ENCODE measurements around the gene CXCL9. TPM values are rescaled to one million over a fixed set of nuclear protein-coding genes. Genes with fewer than 3 reads are reported as not detected.
"Not testable (repeated sequence)": the region's sequence is repeated elsewhere in the genome, so short reads cannot be mapped to it uniquely, and the experiment has no call there.

The CXCL9 gene
- total RNA-seq, 1 donor from 2014 or later: not detected

DNA sequence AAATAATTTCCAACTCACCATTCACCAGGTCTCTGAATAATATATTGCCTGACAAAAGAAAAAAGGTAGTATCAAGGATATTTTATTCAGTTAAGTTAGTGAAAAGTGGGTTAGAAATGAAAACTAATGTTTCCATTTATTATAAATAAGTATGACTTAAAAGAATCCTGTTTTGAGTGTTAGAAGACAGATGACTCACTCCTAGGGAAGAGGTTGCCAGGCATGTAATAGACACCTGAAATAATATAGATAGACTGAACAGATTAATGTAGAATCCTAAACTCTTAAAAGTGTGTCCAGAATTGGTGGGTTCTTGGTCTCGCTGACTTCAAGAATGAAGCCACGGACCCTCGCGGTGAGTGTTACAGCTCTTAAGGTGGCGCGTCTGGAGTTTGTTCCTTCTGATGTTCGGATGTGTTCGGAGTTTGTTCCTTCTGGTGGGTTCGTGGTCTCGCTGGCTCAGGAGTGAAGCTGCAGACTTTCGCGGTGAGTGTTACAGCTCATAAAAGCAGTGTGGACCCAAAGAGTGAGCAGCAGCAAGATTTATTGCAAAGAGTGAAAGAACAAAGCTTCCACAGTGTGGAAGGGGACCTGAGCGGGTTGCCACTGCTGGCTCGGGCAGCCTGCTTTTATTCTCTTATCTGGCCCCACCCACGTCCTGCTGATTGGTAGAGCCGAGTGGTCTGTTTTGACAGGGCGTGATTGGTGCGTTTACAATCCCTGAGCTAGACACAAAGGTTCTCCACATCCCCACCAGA is 35.1 kb upstream of the CXCL9 start:
- not testable (repeated sequence) for DNase-seq (ENCODE audit: low spot score); H3K4me1 Mint-ChIP-seq (ENCODE audit: unreplicated experiment); H3K4me3 Mint-ChIP-seq (ENCODE audit: unreplicated experiment); H3K36me3 Mint-ChIP-seq (ENCODE audit: low read depth, unreplicated experiment); H3K9me3 Mint-ChIP-seq (ENCODE audit: unreplicated experiment); H3K27me3 Mint-ChIP-seq (ENCODE audit: unreplicated experiment); H3K27ac Mint-ChIP-seq (ENCODE audit: unreplicated experiment)

DNA sequence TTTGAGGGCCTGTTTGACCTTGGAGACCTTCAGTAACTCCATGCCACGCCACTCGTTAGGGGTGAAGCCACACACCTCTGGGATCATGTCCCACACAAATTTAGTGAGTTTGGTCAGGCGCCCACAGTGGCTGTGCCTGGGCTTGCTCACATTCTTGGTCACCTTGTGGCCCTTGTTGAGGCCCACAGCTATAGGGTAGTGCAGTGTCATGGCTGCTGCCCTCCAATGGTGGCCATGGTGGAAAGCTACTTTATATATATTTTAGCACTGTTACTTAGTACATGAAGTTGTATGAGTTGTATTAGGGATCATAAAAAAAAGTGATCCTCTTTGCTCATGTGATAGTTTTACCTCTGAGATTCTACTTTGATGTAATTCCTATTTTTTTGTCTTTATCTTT is 29.5 kb upstream of the CXCL9 start:
- TF ChIP-seq, protein P1, sequence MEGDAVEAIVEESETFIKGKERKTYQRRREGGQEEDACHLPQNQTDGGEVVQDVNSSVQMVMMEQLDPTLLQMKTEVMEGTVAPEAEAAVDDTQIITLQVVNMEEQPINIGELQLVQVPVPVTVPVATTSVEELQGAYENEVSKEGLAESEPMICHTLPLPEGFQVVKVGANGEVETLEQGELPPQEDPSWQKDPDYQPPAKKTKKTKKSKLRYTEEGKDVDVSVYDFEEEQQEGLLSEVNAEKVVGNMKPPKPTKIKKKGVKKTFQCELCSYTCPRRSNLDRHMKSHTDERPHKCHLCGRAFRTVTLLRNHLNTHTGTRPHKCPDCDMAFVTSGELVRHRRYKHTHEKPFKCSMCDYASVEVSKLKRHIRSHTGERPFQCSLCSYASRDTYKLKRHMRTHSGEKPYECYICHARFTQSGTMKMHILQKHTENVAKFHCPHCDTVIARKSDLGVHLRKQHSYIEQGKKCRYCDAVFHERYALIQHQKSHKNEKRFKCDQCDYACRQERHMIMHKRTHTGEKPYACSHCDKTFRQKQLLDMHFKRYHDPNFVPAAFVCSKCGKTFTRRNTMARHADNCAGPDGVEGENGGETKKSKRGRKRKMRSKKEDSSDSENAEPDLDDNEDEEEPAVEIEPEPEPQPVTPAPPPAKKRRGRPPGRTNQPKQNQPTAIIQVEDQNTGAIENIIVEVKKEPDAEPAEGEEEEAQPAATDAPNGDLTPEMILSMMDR (IDR thresholded peaks at IDR 0.05; ENCODE audit: unreplicated experiment): no peak
- no peak overlapping the region for H3K27ac Mint-ChIP-seq (ENCODE audit: unreplicated experiment)
- H3K4me1 Mint-ChIP-seq (ENCODE audit: unreplicated experiment): peaks cover 4% of the 10 kb centered on the region
- H3K4me3 Mint-ChIP-seq (ENCODE audit: unreplicated experiment): no peak overlapping the region
- no peak for DNase-seq (ENCODE audit: low spot score)
- H3K27me3 Mint-ChIP-seq (ENCODE audit: unreplicated experiment): no peaks in the 10 kb centered on the region
- H3K9me3 Mint-ChIP-seq (ENCODE audit: unreplicated experiment): no peaks in the 10 kb centered on the region
- no peaks in the 10 kb centered on the region for H3K36me3 Mint-ChIP-seq (ENCODE audit: low read depth, unreplicated experiment)

DNA sequence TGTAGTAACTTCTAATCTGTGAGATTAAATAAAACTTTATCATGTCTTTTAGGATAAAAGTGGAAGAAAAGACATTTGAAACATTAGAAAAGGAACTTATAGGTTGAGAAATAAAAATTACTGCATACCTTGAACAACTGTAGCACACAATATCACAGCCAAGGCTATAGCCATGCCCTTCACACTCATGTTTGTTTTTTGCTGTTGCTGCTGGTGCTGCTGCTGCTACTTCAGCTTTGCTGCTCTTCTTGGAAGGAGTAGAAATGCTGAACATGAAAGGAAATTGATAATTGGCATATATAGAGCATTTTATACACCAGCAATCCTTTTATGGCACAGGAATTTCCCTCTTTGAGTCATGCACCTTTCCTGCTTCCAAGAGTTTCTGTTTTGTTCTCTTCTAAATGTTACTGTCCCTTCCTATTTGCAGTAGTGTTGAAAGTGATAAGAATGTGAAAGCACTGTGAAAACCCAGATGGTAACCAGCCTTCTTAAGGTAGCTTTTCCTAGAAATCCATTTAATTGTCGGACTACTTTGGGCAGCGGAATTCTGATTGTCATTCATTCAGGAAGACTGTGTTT is 28.6 kb upstream of the CXCL9 start, which contains the start of gene CXCL11:
Gene CXCL11, minus strand, starts transcription at position 272 of the 582 bp plus-strand sequence. Its CDS starts 83 bp downstream, at position 189.
- TF ChIP-seq, protein P1 (IDR thresholded peaks at IDR 0.05; ENCODE audit: unreplicated experiment): no peak
- H3K27me3 Mint-ChIP-seq (ENCODE audit: unreplicated experiment): no peaks in the 10 kb centered on the region
- no peaks in the 10 kb centered on the region for H3K36me3 Mint-ChIP-seq (ENCODE audit: low read depth, unreplicated experiment)
- no peak within 1 kb of the TSS for H3K27ac Mint-ChIP-seq (ENCODE audit: unreplicated experiment)
- DNase-seq (ENCODE audit: low spot score): no peak
- peaks cover 4% of the 10 kb centered on the region for H3K4me1 Mint-ChIP-seq (ENCODE audit: unreplicated experiment)
- H3K4me3 Mint-ChIP-seq (ENCODE audit: unreplicated experiment): no peak within 1 kb of the TSS
- no peaks in the 10 kb centered on the region for H3K9me3 Mint-ChIP-seq (ENCODE audit: unreplicated experiment)

DNA sequence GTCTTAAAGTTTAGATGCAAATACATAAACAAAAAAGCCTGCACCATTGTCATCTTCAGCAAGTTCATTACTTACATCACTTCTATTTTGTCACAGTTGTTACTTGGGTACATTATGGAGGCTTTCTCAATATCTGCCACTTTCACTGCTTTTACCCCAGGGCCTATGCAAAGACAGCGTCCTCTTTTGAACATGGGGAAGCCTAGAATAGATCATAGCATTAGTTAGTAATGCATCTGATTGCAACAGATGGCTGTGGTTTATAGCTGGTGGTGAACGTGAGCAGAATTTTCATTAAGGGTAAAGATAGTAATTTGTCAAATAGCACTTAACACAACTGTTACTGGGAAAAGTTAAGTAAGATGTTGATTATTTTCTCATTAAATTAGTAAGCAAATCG is 27.8 kb upstream of the CXCL9 start:
- Mint-ChIP-seq H3K9me3 (ENCODE audit: unreplicated experiment) (no peaks in the 10 kb centered on the region), H3K27me3 (ENCODE audit: unreplicated experiment) (no peaks in the 10 kb centered on the region), H3K36me3 (ENCODE audit: low read depth, unreplicated experiment) (no peaks in the 10 kb centered on the region), H3K4me3 (ENCODE audit: unreplicated experiment) (no peak overlapping the region), H3K4me1 (ENCODE audit: unreplicated experiment) (peaks cover 4% of the 10 kb centered on the region), H3K27ac (ENCODE audit: unreplicated experiment) (no peak overlapping the region)
- TF ChIP-seq, protein P1 (IDR thresholded peaks at IDR 0.05; ENCODE audit: unreplicated experiment): no peak
- no peak for DNase-seq (ENCODE audit: low spot score)

DNA sequence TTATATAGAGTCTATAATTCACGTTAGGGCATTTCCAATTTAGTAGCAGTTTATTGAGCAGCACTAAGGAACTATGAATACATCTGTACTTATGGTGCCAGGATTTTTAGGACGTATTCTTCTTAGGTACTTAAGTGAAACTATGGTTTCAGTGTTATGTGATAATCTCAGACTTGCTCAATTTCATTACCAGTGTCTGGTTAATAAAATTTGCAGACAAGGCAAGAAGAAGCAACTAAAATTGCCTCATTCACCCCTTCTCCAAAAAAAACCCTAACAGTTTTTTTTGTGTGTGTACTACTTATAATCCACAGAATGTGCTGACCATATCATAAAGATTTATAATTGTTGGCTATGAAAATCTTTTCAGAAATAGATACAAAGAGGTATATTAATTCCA is 22.0 kb upstream of the CXCL9 start:
- Mint-ChIP-seq H3K27ac (ENCODE audit: unreplicated experiment) (no peak overlapping the region), H3K36me3 (ENCODE audit: low read depth, unreplicated experiment) (no peaks in the 10 kb centered on the region), H3K9me3 (ENCODE audit: unreplicated experiment) (no peaks in the 10 kb centered on the region), H3K27me3 (ENCODE audit: unreplicated experiment) (no peaks in the 10 kb centered on the region), H3K4me3 (ENCODE audit: unreplicated experiment) (no peak overlapping the region), H3K4me1 (ENCODE audit: unreplicated experiment) (no peaks in the 10 kb centered on the region)
- TF ChIP-seq, protein P1 (IDR thresholded peaks at IDR 0.05; ENCODE audit: unreplicated experiment): no peak
- no peak for DNase-seq (ENCODE audit: low spot score)

Measured in endothelial cell (in vitro differentiated cells).